Iris pigment epithelial cell (primary cell): Measurements from ENCODE around the gene CLCF1.

Experiments used
- DNase-seq: peaks from one replicate; pipeline ENCODE4 v3.0.0-alpha.2; 2011; ENCODE audit warnings: low read depth

The CLCF1 gene

DNA sequence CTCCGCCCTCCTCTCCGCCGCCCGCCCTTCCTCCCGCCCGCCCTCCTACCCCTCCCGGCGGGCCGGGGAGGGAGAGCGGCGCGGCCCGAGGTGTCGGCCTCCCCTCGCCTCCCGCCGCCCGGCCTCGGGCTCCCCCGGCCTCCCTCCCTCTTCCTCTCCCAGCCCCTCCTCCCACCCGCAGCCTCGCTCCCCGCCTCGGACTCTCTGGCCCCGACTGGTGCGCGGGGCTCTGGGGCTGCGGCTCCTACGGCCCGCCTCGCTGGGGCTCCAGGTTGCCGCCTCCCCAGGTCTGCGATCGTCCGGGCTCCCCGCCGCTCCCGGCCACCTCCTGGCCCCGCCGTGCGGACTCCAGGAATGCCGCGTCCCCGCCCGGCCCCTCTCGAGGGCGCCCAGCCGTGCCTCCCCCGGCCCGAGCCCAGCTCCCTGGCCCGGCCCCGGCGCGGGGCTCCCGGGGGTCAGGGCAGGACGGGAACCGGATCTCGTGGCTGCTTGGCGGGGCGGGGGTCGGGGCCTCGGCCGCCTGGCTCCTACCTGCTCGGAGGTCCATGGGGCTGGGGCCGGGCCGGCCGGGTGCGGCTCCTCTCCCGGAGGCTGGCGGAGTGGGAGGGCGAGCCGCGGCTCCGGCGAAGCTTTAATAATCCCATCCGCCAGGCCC is at the start of gene CLCF1:
Gene CLCF1 (minus strand): TSS at position 606 of the 655 bp plus-strand sequence. CDS start 59 bp downstream, at position 547.
- DNase-seq, result peak; percentile 67

DNA sequence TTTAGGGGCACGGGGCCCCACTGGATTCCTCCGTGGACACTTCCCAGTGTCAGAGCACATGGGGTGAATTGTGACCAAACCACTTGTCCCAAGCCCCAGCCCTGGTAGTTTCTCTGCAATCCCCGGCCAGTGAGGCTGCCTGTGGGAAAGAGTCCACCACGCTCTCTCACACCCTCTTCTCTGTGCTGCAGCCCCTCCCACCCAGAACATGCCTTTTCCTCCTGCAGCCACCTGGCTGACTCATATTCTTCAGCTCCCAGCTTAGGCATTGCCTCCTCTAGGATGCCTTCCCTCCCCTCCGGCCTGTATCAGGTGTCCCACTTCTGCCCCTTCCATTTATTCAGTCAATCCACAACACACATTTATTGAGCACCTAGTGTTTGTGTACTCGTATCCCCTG is 49.5 kb upstream of the CLCF1 start:
- no peak for DNase-seq

DNA sequence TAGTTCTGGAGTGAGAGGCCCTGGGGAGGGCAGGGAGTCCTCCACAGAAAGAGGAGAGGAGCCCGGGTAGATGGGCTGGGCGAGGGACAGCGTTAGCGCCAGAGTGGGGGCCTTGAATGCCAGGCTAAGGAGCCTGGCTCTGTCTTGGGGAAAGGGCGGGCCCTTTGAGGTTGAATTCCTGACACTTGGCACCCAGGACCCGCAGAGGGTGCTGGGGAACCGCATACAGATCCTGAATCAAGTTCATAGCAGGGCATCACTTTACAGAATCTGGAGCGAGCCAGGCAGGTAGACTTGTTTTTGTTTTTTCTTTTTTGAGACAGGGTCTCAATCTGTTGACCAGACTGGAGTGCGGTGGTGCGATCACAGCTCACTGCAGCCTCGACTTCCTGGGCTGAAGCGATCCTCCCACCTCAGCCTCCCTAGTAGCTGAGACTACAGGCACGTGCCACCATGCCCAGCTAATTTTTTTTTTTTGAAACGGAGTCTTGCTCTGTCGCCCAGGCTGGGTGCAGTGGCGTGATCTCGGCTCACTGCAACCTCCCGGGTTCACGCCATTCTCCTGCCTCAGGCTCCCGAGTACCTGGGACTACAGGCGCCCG is 48.1 kb upstream of the CLCF1 start:
- DNase-seq, result no peak

DNA sequence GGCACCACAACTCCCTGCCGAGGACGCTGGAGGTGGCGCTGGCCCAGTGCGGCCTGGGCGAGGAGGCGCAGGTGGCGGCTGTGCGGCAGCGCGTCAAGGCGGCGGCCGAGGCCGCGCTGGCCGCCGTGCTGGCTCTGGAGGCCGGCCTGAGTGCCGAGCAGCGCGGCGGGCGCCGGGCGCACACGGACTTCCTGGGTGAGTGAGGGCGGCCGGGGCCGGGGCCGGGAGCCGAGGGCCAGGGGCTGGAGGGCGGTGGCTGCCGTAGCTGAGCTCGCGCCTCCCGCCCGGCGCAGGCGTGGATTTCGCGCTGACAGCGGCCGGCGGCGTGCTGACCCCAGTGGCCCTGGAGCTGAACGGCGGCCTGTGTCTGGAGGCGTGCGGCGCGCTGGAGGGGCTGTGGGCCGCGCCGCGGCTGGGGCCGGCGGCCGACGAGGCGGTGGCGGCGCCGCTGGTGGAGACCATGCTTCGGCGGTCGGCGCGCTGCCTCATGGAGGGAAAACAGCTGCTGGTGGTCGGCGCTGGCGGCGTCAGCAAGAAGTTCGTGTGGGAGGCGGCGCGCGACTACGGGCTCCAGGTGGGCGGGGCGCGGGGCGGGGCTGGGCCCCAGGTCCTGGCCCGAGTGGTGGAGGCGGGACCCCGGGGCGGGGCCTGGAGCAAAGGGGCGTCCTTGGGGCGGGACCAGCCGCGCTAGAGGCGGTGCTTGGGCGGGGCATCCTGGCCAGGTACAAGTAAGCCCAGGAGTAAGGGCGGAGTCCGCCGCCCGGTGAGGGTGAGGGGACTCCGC is 47.4 kb upstream of the CLCF1 start:
- DNase-seq, result peak; percentile 89

DNA sequence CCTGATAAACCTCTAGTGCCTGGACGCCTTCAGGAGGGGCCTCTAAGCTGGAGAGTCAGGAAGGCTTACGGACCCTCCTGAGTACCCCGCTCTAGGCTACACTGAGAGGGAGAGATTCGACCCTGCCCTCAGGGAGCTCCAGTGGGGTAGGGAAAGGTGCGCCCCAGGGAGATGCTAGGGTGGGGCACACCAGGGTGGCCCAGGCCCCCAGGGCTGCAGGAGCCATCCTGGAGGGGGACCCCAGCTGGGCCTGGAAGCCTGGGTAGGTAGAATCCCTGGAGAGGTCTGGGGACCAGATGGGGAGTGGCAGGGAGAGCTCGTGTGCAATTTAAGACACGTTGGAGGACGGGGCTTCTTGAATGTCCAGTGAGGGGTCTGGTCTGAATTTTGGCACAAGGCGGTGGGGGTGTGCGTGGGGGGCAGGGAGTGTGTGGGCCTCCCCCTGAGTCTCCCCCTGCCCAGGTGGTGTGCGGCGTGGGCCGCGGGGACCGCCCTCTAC is 46.8 kb upstream of the CLCF1 start:
- no peak for DNase-seq

DNA sequence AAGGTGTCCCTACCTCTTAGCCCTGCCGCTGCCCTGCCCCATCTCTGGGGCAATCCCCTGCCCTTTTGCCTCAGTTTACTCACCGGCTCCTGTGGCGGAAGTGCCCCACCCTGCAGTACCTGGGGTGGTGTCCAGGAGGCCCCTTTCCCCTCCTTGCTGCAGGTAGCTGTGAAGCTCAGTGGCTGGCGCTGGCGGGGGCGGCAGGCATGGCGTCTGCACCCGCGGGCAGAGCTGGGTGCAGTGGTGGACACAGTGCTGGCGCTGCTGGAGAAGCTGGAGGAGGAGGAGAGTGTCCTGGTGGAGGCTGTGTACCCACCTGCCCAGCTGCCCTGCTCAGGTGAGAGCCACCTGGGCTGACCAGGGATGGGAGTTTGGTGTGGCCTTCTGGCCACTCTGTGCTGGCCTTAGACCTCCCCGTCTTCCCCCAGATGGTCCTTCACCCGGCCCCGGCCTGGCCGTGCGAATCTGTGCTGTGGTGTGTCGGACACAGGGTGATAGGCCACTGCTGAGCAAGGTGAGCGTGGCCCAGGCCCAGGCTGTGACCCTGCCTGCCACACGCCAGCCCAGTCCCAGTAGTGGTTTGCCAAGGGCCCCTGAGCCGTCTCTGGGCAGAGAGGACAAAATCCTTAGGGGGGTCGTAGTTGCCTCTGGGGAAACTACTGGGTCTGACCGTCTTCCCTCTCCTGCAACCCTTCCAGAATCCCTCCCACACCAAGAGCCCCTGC is 46.1 kb upstream of the CLCF1 start:
- no peak for DNase-seq

DNA sequence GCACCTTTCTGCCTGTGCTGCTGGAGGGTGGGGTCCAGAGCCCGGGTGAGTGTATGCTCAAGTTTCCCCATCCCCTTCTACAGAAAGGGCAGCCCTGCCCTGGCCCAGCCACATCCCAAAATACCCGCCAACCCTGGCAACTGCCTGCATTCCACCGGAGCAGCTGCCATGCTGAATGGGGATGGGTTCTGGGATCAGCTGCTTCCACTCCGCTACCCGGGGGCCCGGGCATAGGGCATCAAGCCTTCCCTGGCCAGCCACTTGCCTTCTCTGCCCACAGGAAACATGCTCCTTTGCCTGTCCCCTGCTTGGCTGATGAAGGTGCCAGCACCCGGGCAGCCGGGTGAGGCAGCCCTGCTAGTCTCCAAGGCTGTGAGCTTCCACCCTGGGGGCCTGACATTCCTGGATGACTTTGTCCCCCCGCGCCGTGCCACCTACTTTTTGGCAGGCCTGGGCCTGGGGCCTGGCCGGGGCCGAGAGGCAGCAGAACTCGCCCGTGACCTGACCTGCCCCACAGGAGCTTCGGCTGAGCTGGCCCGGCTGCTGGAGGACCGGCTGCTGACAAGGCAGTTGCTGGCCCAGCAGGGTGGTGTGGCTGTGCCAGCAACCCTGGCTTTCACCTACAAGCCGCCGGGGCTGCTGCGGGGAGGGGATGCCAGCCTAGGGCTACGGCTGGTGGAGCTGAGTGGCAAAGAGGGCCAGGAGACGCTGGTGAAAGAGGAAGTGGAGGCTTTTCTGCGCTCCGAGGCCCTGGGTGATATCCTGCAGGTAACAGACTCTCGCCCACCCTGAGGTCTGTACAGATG is 45.3 kb upstream of the CLCF1 start:
- DNase-seq, result no peak

DNA sequence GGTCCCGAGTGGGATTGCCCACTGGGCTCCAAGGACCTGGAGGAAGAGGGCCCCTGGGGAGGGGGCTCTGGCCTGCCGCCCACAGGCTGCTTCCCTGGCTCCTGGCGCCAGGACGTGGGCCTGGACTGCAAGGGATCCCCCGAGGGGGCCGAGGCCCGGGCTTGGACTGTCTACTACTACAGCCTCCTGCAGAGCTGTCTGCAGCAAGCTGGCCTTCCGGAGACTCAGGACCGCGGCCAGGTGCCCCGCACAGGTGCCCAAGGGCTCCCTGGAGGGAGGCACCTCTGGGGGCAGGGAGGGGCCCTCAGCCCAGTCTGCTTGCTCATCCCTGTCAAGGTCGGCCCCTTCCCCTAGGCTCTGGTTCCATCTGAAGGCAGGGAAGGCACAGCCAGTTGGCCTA is 44.0 kb upstream of the CLCF1 start:
- DNase-seq, result no peak

DNA sequence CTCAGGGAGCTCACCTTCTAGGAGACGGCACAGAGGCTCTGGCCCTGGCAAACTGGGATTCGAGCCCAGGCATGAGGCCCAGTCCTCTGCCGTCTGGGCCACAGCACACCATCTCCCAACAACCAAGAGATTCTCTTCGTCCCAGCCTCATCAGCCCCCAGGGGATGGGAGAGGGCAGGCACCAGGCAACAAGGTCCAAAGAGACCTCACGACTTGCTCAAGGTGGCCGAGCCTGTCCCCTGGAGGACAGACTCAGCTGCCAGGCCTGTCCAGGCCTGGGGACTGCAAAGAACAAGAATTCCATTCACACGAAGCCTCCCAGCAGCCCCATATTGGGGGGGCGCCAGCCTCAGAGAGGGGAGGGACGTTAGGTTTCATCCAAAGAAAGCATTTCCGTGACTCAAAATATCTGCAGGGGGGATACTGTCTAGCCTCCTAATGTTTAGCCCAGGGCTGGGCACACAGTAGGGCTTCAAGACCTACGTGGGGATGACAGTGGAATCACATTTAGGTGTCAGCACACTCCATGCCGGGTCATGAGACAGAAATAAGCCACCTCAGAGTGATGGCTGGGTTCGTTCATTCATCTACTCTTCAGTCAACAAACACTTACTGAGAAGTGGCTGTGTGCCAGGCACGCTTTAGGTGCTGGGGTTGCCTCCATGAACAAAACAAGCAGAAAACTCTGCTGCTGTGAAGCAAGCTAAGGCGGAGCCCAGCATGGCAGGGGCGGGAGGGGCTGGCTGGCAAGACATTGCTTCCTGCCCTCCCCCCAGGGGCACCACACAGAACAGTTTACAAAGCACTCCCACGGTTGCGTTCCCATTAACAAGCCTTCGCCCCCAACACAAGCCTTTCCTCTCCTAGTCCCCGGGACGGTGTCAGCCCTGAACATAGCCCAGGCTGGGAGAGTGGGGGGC is 43.3 kb upstream of the CLCF1 start:
- peak; percentile 29 for DNase-seq

DNA sequence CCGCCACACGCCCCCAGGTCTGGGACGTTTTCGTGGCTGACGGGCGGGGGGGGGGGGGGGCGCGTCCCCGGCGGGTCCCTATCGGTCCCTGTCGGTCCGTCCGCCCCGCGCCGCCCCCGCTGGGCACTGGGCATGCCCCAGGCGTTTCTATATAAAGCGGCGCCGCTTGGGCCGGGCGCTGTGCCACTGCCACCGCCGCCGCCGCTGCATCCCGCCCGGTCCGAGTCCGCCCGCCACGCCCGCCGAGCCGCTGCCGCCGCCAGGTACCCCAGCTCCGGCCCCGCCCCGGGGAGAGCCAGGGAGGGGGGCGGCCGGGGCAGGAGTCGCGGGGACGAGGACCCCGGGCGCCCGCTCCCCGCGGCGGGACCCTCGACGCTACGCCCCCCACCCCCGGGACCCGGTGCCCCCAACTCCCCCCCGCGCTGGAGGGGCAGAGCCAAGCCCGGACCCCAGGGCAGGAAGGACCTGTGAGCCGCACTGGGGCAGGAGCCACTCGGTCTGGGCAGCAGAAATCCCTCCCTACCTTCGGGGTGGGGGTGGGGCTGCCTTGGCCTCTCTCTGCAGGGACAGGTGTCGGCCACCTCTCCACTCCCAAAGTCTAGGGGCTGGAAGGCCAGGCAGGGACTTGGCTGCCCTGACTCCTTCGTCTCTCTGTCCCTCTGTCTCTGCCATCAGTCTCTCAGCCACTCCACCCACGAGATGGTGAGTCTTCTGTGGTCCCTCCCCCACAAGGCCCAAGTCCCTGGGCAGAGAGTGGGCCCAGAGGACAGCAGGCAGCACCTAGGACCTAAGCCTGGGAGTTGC is 42.3 kb upstream of the CLCF1 start, which contains the start of gene CARNS1:
Gene CARNS1 (plus strand): TSS at position 178 of the 804 bp plus-strand sequence. CDS start 522 bp downstream, at position 700.
- DNase-seq, result no peak

DNA sequence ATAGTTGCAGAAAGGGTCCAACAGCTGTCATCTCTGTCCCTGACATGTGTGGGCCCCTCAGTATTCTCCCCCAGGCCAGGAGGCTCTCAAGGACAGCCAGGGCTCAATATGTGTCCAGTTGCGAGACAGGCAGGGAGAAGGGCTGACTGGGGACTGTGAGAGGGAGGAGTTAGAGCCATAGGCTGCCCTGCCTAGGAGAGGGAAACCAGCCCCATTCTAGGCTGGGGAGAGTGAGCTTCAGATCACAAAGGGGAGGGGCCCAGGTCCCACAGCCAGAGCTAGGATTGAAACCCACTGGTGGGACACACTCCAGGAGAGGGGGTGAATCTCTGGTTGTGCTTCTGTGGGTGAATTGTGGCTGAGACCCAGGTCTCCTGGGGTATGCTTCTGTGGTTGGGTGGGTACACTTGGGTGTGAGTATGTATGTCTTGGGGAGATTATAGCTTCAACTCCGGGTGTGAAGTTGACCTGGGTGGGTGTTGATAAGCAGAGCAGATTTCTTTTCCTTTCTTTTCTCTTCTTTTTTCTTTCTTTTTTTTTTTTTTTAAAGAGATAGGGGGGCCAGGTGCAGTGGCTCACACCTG is 40.0 kb upstream of the CLCF1 start:
- no peak for DNase-seq

DNA sequence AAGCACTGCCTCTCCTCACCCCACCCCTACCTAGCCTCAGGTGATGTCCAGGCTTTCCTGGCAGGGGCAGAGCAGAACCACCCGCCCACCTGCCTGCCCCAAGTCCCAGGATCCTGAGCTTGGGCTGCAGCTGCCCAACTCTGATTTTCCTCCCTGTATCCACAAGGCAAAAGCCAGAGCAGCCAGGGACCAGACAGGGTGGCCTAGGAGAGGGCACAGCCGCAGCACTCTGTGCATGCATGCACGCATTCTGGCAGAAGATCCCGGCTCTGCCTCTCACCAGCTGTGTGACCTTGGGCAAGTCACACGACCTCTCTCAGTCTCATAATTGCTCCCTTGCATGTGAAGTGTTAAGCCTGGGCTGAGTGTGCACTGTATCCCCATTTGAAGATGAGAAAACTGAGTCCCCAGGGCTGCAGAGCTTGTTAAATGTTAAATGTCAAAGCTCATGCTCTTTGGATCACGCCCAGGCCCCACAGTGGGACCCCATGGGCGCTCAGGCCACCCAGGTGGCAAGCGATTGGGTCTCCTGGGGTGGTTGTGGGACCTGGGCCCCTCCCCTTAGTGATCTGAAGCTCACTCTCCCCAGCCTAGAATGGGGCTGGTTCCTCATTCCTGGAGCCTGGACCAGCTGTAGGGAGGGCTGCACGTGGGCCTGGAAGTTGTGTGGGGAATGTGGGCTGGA is 39.2 kb upstream of the CLCF1 start:
- no peak for DNase-seq

DNA sequence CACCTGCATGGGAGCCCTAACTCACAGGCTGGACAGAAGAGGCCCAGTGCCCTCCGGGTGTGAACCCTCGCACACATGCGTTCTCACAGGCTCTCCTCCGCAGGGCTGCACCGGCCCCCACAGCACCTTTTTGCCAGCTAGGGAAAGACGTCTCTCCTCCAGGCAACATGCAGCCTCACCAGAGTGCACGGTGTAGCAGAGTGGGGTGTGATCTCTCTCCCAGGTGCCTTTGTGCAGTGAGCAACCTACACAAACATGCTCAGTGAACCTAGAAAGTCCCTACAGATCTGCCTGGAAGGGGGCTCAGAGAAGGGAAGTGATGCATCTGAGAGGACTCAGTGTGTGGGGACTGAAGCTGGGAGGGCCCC is 38.4 kb upstream of the CLCF1 start:
- no peak for DNase-seq

DNA sequence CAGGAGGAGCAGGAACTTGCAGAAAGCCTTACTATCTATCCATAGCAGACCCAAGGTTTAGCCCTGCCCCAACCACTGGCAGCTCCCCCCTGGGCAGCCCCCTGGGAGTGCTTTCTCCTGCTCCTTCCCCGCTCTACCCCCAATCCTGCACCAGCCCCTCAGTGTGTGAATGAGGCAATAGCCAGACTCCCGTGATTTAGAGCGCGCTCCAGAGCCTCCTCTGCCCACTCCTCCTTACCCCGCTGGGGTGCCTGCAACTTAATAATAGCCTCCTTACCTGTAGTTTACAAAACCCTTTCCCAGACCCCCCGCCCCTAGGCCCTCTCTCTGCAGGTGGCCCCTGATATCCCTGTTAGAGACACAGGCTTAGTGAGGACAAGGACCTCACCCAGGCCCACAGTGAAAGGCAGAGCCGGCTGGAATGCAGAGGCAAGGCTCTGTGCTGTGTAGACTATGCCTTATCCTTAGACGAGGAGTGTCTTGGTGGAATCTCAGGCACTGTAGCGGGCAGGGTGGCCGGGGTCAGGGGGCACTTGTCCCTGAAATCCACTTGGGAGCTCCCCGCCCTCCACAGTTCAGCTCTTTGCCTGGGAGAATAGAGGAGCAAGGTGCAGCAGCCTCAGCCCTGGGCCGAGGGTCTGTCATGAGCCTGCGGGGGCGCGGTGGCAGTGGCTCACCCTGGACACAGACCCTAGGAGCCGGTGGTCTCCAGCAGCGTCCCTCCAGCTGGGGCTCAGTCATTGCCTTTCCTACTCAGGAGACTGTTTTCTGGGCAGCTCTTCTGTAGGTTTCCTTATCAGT is 37.8 kb upstream of the CLCF1 start:
- no peak for DNase-seq

DNA sequence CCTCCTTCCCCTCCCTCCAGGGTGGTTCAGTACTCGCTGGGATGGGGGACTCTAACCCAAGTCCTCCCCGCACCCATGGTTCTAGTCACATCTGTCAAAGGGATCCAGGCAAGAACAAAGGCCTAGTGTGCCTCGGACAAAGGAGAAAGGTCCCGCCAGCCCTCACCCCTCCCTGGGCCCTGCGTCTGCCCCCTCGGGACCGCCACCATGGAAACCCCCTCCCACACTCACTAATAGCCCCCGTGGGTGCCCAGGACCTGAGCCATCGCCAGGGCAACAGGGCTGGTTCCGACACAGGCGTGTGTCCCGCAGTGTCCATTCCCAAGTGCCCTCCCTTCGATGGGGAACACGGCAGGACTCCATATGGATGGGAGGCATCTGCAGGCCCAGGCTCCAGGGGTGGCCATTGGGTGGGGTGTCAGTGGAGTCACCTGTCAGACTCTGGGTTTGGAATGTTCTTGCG is 37.0 kb upstream of the CLCF1 start:
- DNase-seq, result no peak

DNA sequence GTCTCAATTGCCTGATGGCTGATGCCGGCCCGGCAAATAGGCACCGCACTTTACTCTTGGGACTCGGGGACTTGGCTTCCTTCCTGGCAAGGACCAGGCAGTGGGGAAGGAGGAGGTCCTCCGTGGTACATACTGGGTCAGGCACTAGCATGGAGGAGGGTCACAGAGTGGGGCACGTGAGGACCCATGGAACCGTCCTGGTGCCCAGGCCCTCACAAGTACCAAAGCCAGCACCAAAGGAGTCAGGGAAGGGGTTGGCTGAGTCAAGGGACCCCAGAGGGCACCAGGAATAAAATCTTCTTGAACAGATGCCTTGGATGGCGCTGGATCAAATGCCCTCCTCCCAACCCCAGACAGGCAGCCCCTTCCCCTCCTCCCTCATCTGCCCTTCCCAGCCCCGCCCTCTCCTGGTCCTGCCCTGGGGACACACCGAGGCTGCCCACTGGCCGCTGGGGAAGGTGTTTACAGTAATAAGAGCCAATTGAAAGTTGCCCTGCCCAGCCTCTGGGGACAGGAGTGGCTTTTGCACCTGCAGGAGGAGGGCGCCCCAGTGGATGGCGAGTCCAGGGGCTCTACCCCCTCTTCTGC is 36.5 kb upstream of the CLCF1 start:
- no peak for DNase-seq

DNA sequence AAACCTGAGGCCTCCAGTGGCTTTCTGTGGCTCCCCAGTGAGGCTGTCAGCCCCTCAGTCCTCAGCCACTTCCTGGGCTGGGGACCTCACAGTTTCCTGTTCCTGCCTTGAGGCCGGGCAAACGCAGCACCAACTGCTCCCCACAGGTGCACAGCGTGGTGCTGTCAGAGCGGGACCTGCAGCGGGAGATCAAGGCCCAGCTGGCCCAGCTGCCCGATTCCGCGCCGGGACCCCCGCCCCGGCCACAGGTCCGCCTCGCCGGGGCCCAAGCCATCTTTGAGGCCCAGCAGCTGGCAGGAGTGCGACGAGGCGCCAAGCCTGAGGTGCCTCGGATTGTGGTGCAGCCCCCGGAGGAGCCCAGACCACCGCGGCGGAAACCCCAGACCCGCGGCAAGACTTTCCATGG is 35.9 kb upstream of the CLCF1 start:
- no peak for DNase-seq
